ENCODE data around the gene TRUB2.

- TF ChIP-seq CTCF (IDR thresholded peaks at IDR 0.05): no peak
- TF ChIP-seq POLR2AphosphoS5 (IDR thresholded peaks at IDR 0.05; ENCODE audit: low read depth, low read length): no peak
- no peak for TF ChIP-seq REST (IDR thresholded peaks at IDR 0.05; ENCODE audit: insufficient read depth in 1 of 2, low read depth in 2 of 2, low read length in 1 of 2)
- no peak for TF ChIP-seq SIN3A (IDR thresholded peaks at IDR 0.05; ENCODE audit: borderline replicate concordance, insufficient read depth, low read depth, low read length)
Measured at GRCh38 chr9:128335161-128335560, 12.9 kb upstream of the TRUB2 start.

Data from Panc1 (cell line).